Uterus (tissue), 2 donors: ENCODE results near the gene ETV4.

Experiments
- POLR2A ChIP-seq, 2 donors: fragments of 450-650 bp; IDR thresholded peaks; one replicate each; pipeline ENCODE4 v1.6.1; 2016; ENCODE audit warnings: antibody characterized with exemption in 2 of 2, mild to moderate bottlenecking in 1 of 2, moderate library complexity in 1 of 2
- TF ChIP-seq, protein P1 (sequence below), 4 experiments: fragments of 200-600 bp in 2 of 4; fragments of 450-650 bp in 2 of 4; sonication (generic) in 2 of 4; IDR thresholded peaks; one replicate each; pipeline ENCODE4 v1.5.1; 2016 to 2019; ENCODE audit warnings: antibody characterized with exemption in 4 of 4, mild to moderate bottlenecking in 2 of 4, moderate library complexity in 1 of 4

- TF ChIP-seq, protein P1, sequence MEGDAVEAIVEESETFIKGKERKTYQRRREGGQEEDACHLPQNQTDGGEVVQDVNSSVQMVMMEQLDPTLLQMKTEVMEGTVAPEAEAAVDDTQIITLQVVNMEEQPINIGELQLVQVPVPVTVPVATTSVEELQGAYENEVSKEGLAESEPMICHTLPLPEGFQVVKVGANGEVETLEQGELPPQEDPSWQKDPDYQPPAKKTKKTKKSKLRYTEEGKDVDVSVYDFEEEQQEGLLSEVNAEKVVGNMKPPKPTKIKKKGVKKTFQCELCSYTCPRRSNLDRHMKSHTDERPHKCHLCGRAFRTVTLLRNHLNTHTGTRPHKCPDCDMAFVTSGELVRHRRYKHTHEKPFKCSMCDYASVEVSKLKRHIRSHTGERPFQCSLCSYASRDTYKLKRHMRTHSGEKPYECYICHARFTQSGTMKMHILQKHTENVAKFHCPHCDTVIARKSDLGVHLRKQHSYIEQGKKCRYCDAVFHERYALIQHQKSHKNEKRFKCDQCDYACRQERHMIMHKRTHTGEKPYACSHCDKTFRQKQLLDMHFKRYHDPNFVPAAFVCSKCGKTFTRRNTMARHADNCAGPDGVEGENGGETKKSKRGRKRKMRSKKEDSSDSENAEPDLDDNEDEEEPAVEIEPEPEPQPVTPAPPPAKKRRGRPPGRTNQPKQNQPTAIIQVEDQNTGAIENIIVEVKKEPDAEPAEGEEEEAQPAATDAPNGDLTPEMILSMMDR (IDR thresholded peaks at IDR 0.05): no peak
- TF ChIP-seq POLR2A (IDR thresholded peaks at IDR 0.05): no peak
These were observed 22.5 kb upstream of the ETV4 start for GRCh38 chr17:43568506-43569082.
